NCI-H748 (cell line): ENCODE data around the gene TAF11L14.

ENCODE experiments used
- DNase-seq: peaks from one replicate; lab custom pipeline; 2025; ENCODE audit not compliant: unreplicated experiment; lab: John Stamatoyannopoulos, UW

TAF11L14 gene

DNA sequence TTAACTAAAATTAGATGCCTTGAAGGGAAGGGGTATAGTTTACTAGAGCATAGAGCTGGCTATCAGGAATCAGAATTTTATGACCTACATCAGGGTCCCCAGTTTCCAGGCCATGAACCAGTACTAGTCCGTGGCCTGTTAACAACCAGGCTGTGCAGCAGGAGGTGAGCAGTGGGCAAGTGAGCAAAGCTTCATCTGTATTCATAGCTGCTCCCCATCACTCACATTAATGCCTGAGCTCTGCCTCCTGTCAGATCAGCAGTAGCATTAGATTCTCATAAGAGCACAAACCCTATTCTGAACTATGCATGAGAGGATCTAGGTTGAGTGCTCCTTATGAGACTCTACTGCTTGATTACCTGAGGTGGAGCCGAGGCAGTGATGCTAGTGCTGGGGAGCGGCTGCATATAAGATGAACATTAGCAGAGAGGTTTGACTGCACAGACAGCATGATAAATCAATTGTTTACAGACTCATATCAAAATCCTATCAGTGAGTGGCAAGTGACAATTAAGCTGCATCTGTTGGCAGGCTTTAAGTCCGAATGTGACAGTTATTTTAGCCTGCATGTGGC is 44.6 kb downstream of the TAF11L14 start:
- DNase-seq = no peak

DNA sequence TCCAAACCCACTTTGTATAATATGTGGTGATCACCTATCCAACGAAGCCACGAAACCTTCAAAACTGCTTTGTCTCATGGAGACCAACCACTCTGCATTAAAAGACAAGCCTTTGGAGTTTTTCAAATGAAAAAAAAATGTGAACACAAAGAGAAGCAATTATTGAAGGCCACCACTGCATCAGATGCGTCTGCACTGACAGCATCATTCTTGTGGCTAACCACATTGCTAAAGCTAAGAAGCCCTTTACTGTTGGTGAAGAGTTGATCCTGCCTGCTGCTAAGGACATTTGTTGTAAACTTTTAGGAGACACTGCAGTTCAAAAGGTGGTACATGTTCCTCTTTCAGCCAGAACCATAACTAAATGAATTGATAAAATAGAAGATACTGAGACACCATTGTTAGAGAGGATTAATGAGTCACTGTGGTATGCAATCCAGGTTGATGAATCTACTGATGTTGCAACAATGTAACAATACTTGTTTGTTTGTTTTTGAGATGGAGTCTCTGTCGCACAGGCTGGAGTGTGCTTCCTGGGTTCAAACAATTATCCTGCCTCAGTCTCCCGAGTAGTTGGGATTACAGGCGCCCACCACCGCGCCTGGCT is 45.4 kb downstream of the TAF11L14 start:
- DNase-seq = no peak

DNA sequence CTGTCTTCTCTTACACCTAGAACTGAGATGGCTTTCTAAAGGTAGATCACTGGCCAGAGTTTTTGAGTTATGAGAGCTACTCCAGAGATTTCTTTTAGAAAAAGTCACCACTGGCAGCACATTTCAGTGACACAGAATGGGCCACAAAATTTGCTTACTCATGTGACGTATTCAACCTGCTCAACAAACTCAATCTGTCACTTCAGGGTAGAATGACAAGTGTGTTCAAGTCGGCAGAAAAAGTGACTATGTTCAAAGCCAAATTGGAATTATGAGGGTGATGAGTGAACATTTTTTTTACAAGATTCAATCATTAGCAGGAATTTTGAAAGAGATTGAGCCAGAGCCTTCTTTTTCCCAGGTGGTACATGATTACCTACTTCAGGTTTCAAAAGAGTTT is 46.5 kb downstream of the TAF11L14 start:
- no peak for DNase-seq
